ENCODE measurements around the gene GABPB1.

- TF ChIP-seq EZH2phosphoT487 (IDR thresholded peaks at IDR 0.05; ENCODE audit: borderline replicate concordance, low read length) (no peak), EZH2 (IDR thresholded peaks at IDR 0.05; ENCODE audit: low read length, unreplicated experiment) (no peak)
- TF ChIP-seq, protein P1, sequence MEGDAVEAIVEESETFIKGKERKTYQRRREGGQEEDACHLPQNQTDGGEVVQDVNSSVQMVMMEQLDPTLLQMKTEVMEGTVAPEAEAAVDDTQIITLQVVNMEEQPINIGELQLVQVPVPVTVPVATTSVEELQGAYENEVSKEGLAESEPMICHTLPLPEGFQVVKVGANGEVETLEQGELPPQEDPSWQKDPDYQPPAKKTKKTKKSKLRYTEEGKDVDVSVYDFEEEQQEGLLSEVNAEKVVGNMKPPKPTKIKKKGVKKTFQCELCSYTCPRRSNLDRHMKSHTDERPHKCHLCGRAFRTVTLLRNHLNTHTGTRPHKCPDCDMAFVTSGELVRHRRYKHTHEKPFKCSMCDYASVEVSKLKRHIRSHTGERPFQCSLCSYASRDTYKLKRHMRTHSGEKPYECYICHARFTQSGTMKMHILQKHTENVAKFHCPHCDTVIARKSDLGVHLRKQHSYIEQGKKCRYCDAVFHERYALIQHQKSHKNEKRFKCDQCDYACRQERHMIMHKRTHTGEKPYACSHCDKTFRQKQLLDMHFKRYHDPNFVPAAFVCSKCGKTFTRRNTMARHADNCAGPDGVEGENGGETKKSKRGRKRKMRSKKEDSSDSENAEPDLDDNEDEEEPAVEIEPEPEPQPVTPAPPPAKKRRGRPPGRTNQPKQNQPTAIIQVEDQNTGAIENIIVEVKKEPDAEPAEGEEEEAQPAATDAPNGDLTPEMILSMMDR (conservative IDR thresholded peaks at IDR 0.05; ENCODE audit: low read depth, low read length): 0 out of 2 replicates have a peak, but pooled peaks have one; percentile 14
Measured at GRCh38 chr15:50241684-50242450, 113.1 kb downstream of the GABPB1 start.

All from PC-3 (cell line).